GM23248 (cell line): ENCODE data around the gene AFP.

Experiments used
- EZH2 ChIP-seq: fragments of 200-600 bp; sonication (generic); IDR thresholded peaks from 2 replicates; pipeline ENCODE4 v1.6.1; 2018; ENCODE audit warnings: antibody characterized with exemption, mild to moderate bottlenecking; ENCODE audit not compliant: insufficient read depth, poor library complexity, severe bottlenecking
- EZH2phosphoT487 ChIP-seq: fragments of 200-600 bp; sonication (generic); IDR thresholded peaks from 2 replicates; pipeline ENCODE4 v1.6.1; 2018; ENCODE audit warnings: antibody characterized with exemption, moderate library complexity, mild to moderate bottlenecking, low read depth; ENCODE audit not compliant: insufficient read depth

- no peak for TF ChIP-seq EZH2
- no peak for TF ChIP-seq EZH2phosphoT487
These were observed 31.6 kb upstream of the AFP start for GRCh38 chr4:73404457-73404856.
